ENCODE data around the gene NFXL1.

- TF ChIP-seq CTCF (IDR thresholded peaks at IDR 0.05) (no peak), POLR2A (IDR thresholded peaks at IDR 0.05; ENCODE audit: low read length) (no peak), E2F6 (IDR thresholded peaks at IDR 0.05; ENCODE audit: borderline replicate concordance, low read depth) (no peak), CHD4 (IDR thresholded peaks at IDR 0.05; ENCODE audit: borderline replicate concordance) (no peak), EP300 (IDR thresholded peaks at IDR 0.05) (no peak), SMC3 (IDR thresholded peaks at IDR 0.05) (no peak), JUN (IDR thresholded peaks at IDR 0.05) (no peak), REST (IDR thresholded peaks at IDR 0.05) (no peak), MAX (IDR thresholded peaks at IDR 0.05) (no peak), ESRRA (IDR thresholded peaks at IDR 0.05; ENCODE audit: borderline replicate concordance, low read length) (no peak), KDM1A (IDR thresholded peaks at IDR 0.05; ENCODE audit: low read depth) (no peak), ELK1 (IDR thresholded peaks at IDR 0.05; ENCODE audit: low read depth, low read length) (no peak)
Observed at GRCh38 chr4:47830265-47831025, 83.9 kb downstream of the NFXL1 start.
